WTC11 (cell line): ENCODE data around the gene SLC19A2. TPM values are rescaled to one million over a fixed set of nuclear protein-coding genes. Genes with fewer than 3 reads are reported as not detected.
A peak's percentile ranks its signal among the peaks of the same experiment; 100 is the strongest.

Source experiments
- ATAC-seq: fragments of 200-7000 bp; cut with Tn5 transposase; 2 replicates; pipeline ENCODE4 v1.10.0; 2021; ENCODE audit warnings: mild to moderate bottlenecking, moderate library complexity
- CTCF ChIA-PET: fragments of 300-600 bp; sonication (Branson Sonifier 250); formaldehyde crosslinking; loops from one replicate; lab custom pipeline; 2021; ENCODE audit warnings: antibody characterized with exemption; lab: Charles Lee
- POLR2A ChIA-PET: fragments of 350-600 bp; sonication (Branson Sonifier 250); formaldehyde crosslinking; loops from one replicate; lab custom pipeline; 2021; ENCODE audit warnings: antibody characterized with exemption; lab: Charles Lee
- DNase-seq: peaks from one replicate; pipeline ENCODE4 v3.0.0; 2021; ENCODE audit warnings: low spot score
- H3K27ac Mint-ChIP-seq: 2 replicates; pipeline ENCODE4 v1.8.0; 2021; ENCODE audit warnings: mixed read lengths
- H3K27me3 Mint-ChIP-seq: 2 replicates; pipeline ENCODE4 v1.8.0; 2021; ENCODE audit warnings: low read depth, mild to moderate bottlenecking, moderate library complexity, mixed read lengths
- H3K36me3 Mint-ChIP-seq: 2 replicates; pipeline ENCODE4 v1.8.0; 2021; ENCODE audit warnings: mixed read lengths
- H3K4me1 Mint-ChIP-seq: 2 replicates; pipeline ENCODE4 v1.8.0; 2022; ENCODE audit warnings: mixed read lengths
- H3K4me3 Mint-ChIP-seq: 2 replicates; pipeline ENCODE4 v1.8.0; 2021; ENCODE audit warnings: mild to moderate bottlenecking, moderate library complexity, mixed read lengths
- H3K9me3 Mint-ChIP-seq: 2 replicates; pipeline ENCODE4 v1.8.0; 2021; ENCODE audit warnings: mixed read lengths
- CREM ChIP-seq: sonication (generic); formaldehyde crosslinking; IDR thresholded peaks from 2 replicates; pipeline ENCODE4 v1.8.1; 2022; ENCODE audit warnings: mild to moderate bottlenecking, missing genetic modification reagents, moderate library complexity
- GTF2I ChIP-seq: fragments of 250-450 bp; sonication (Bioruptor Pico); conservative IDR thresholded peaks from 2 replicates; pipeline ENCODE4 v1.4.0; 2021; ENCODE audit warnings: mild to moderate bottlenecking
- JAZF1 ChIP-seq: fragments of 250-450 bp; sonication (Bioruptor Pico); IDR thresholded peaks from 2 replicates; pipeline ENCODE4 v1.9.0; 2021; ENCODE audit warnings: moderate library complexity, mild to moderate bottlenecking, inconsistent platforms
- JUN ChIP-seq: sonication (generic); formaldehyde crosslinking; IDR thresholded peaks from 2 replicates; pipeline ENCODE4 v1.8.0; 2023; ENCODE audit warnings: mild to moderate bottlenecking, missing genetic modification reagents
- NR1H2 ChIP-seq: sonication (generic); formaldehyde crosslinking; IDR thresholded peaks from 2 replicates; pipeline ENCODE4 v1.9.0; 2021; ENCODE audit warnings: mild to moderate bottlenecking, moderate library complexity, missing genetic modification reagents
- NR3C1 ChIP-seq: sonication (generic); formaldehyde crosslinking; conservative IDR thresholded peaks from 2 replicates; pipeline ENCODE4 v1.8.1; 2023; ENCODE audit warnings: low read depth, mild to moderate bottlenecking, missing genetic modification reagents
- SMAD4 ChIP-seq: sonication (generic); formaldehyde crosslinking; IDR thresholded peaks from 2 replicates; pipeline ENCODE4 v1.8.0; 2022; ENCODE audit warnings: mild to moderate bottlenecking, missing genetic modification reagents
- TCF7 ChIP-seq: sonication (generic); formaldehyde crosslinking; IDR thresholded peaks from 2 replicates; pipeline ENCODE4 v1.8.0; 2022; ENCODE audit warnings: mild to moderate bottlenecking, low read depth, missing genetic modification reagents, moderate library complexity
- ZNF317 ChIP-seq: sonication (generic); formaldehyde crosslinking; IDR thresholded peaks from 2 replicates; pipeline ENCODE4 v1.8.1; 2023; ENCODE audit warnings: low read depth, mild to moderate bottlenecking, moderate library complexity, missing genetic modification reagents, borderline replicate concordance
- ZNF396 ChIP-seq: fragments of 250-450 bp; sonication (Bioruptor Pico); IDR thresholded peaks from 2 replicates; pipeline ENCODE4 v1.8.0; 2021; ENCODE audit warnings: mild to moderate bottlenecking, moderate library complexity, borderline replicate concordance
- ZNF671 ChIP-seq: fragments of 250-450 bp; sonication (Bioruptor Pico); IDR thresholded peaks from 2 replicates; pipeline ENCODE4 v1.8.0; 2021; ENCODE audit warnings: mild to moderate bottlenecking
- total RNA-seq: library from RNA; stranded (reverse); gene quantifications from 3 replicates; pipeline ENCODE4 v1.2.3, GENCODE V29; 2021
- TF ChIP-seq, protein P1 (sequence below): fragments of 250-450 bp; sonication (Bioruptor Pico); IDR thresholded peaks from 2 replicates; pipeline ENCODE4 v1.9.0; 2021; ENCODE audit warnings: mild to moderate bottlenecking, borderline replicate concordance
- TF ChIP-seq, protein P2 (sequence below): sonication (generic); formaldehyde crosslinking; IDR thresholded peaks from 2 replicates; pipeline ENCODE4 v1.8.1; 2023; ENCODE audit warnings: mild to moderate bottlenecking, missing genetic modification reagents, moderate library complexity
- TF ChIP-seq, protein P3 (sequence below): sonication (generic); formaldehyde crosslinking; IDR thresholded peaks from 2 replicates; pipeline ENCODE4 v1.8.1; 2023; ENCODE audit warnings: mild to moderate bottlenecking, missing genetic modification reagents, moderate library complexity
- TF ChIP-seq, protein P4 (sequence below): sonication (generic); formaldehyde crosslinking; IDR thresholded peaks from 2 replicates; pipeline ENCODE4 v1.8.0; 2023; ENCODE audit warnings: missing genetic modification reagents, mild to moderate bottlenecking, borderline replicate concordance
- TF ChIP-seq, protein P5 (sequence below): sonication (generic); formaldehyde crosslinking; IDR thresholded peaks from 2 replicates; pipeline ENCODE4 v1.8.1; 2022; ENCODE audit warnings: low read depth, missing genetic modification reagents, borderline replicate concordance
- TF ChIP-seq, protein P6 (sequence below): sonication (generic); formaldehyde crosslinking; IDR thresholded peaks from 2 replicates; pipeline ENCODE4 v1.8.0; 2022; ENCODE audit warnings: mild to moderate bottlenecking, missing genetic modification reagents
- TF ChIP-seq, protein P7 (sequence below): sonication (generic); formaldehyde crosslinking; conservative IDR thresholded peaks from 2 replicates; pipeline ENCODE4 v1.8.1; 2023; ENCODE audit warnings: mild to moderate bottlenecking, low read depth, missing genetic modification reagents, moderate library complexity

Gene SLC19A2
- total RNA-seq, 1 experiment from 2014 or later: 15.8 TPM

DNA sequence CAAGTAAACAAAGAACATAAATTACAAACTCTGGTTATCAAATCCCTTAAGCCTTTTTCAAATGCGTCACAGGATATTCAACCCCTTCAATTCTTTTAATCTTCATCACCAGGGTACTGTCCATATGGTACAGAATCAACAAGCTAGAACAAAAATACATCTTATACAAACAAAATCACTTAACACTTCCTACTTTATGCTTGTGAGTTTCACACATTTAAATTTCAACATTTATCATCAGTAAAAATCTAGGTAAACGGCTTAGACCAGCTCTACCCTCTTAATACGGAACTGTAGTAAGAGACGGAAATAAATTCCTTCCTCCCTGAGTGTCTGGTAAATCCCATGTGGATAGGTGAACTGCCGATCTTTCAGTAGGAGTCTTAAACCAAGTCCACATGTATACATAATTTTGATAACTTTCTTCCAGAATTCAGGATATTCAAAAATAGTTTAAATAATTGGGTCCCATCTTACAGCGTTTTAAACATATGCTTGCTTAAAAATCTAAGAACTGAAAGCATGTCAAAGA, 59.5 kb downstream of the SLC19A2 start:
- TF ChIP-seq, protein P1, sequence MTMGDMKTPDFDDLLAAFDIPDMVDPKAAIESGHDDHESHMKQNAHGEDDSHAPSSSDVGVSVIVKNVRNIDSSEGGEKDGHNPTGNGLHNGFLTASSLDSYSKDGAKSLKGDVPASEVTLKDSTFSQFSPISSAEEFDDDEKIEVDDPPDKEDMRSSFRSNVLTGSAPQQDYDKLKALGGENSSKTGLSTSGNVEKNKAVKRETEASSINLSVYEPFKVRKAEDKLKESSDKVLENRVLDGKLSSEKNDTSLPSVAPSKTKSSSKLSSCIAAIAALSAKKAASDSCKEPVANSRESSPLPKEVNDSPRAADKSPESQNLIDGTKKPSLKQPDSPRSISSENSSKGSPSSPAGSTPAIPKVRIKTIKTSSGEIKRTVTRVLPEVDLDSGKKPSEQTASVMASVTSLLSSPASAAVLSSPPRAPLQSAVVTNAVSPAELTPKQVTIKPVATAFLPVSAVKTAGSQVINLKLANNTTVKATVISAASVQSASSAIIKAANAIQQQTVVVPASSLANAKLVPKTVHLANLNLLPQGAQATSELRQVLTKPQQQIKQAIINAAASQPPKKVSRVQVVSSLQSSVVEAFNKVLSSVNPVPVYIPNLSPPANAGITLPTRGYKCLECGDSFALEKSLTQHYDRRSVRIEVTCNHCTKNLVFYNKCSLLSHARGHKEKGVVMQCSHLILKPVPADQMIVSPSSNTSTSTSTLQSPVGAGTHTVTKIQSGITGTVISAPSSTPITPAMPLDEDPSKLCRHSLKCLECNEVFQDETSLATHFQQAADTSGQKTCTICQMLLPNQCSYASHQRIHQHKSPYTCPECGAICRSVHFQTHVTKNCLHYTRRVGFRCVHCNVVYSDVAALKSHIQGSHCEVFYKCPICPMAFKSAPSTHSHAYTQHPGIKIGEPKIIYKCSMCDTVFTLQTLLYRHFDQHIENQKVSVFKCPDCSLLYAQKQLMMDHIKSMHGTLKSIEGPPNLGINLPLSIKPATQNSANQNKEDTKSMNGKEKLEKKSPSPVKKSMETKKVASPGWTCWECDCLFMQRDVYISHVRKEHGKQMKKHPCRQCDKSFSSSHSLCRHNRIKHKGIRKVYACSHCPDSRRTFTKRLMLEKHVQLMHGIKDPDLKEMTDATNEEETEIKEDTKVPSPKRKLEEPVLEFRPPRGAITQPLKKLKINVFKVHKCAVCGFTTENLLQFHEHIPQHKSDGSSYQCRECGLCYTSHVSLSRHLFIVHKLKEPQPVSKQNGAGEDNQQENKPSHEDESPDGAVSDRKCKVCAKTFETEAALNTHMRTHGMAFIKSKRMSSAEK (CRISPR knock-in tag): no peak
- no peak for TF ChIP-seq SMAD4 (CRISPR knock-in tag)
- TF ChIP-seq, protein P2, sequence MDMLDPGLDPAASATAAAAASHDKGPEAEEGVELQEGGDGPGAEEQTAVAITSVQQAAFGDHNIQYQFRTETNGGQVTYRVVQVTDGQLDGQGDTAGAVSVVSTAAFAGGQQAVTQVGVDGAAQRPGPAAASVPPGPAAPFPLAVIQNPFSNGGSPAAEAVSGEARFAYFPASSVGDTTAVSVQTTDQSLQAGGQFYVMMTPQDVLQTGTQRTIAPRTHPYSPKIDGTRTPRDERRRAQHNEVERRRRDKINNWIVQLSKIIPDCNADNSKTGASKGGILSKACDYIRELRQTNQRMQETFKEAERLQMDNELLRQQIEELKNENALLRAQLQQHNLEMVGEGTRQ (CRISPR knock-in tag): no peak
- no peak for TF ChIP-seq ZNF396 (CRISPR knock-in tag)
- TF ChIP-seq, protein P3, sequence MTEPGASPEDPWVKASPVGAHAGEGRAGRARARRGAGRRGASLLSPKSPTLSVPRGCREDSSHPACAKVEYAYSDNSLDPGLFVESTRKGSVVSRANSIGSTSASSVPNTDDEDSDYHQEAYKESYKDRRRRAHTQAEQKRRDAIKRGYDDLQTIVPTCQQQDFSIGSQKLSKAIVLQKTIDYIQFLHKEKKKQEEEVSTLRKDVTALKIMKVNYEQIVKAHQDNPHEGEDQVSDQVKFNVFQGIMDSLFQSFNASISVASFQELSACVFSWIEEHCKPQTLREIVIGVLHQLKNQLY (CRISPR knock-in tag): no peak
- TF ChIP-seq, protein P4, sequence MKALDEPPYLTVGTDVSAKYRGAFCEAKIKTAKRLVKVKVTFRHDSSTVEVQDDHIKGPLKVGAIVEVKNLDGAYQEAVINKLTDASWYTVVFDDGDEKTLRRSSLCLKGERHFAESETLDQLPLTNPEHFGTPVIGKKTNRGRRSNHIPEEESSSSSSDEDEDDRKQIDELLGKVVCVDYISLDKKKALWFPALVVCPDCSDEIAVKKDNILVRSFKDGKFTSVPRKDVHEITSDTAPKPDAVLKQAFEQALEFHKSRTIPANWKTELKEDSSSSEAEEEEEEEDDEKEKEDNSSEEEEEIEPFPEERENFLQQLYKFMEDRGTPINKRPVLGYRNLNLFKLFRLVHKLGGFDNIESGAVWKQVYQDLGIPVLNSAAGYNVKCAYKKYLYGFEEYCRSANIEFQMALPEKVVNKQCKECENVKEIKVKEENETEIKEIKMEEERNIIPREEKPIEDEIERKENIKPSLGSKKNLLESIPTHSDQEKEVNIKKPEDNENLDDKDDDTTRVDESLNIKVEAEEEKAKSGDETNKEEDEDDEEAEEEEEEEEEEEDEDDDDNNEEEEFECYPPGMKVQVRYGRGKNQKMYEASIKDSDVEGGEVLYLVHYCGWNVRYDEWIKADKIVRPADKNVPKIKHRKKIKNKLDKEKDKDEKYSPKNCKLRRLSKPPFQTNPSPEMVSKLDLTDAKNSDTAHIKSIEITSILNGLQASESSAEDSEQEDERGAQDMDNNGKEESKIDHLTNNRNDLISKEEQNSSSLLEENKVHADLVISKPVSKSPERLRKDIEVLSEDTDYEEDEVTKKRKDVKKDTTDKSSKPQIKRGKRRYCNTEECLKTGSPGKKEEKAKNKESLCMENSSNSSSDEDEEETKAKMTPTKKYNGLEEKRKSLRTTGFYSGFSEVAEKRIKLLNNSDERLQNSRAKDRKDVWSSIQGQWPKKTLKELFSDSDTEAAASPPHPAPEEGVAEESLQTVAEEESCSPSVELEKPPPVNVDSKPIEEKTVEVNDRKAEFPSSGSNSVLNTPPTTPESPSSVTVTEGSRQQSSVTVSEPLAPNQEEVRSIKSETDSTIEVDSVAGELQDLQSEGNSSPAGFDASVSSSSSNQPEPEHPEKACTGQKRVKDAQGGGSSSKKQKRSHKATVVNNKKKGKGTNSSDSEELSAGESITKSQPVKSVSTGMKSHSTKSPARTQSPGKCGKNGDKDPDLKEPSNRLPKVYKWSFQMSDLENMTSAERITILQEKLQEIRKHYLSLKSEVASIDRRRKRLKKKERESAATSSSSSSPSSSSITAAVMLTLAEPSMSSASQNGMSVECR (CRISPR knock-in tag): no peak
- no peak for TF ChIP-seq GTF2I (CRISPR knock-in tag)
- TF ChIP-seq ZNF317: no peak
- TF ChIP-seq CREM (CRISPR knock-in tag): no peak
- Mint-ChIP-seq H3K36me3 (no peaks in the 10 kb centered on the region), H3K27ac (no peak overlapping the region), H3K27me3 (peaks cover 36% of the 10 kb centered on the region), H3K9me3 (no peaks in the 10 kb centered on the region), H3K4me1 (peaks cover 11% of the 10 kb centered on the region), H3K4me3 (peak overlapping the region; percentile 95)
- no peak for DNase-seq
- ATAC-seq: no peak
- ChIA-PET POLR2A (interaction anchor here (1.4 kb wide), 1 partner anchor 60 kb away, joined by 7 read pairs; the partner anchor contains the start of gene SLC19A2), CTCF (interaction anchor here (0.6 to 1.3 kb wide), 3 partner anchors 78 to 823 kb away, joined by 3 to 4 read pairs (median 3); no protein-coding TSS in a partner anchor)

DNA sequence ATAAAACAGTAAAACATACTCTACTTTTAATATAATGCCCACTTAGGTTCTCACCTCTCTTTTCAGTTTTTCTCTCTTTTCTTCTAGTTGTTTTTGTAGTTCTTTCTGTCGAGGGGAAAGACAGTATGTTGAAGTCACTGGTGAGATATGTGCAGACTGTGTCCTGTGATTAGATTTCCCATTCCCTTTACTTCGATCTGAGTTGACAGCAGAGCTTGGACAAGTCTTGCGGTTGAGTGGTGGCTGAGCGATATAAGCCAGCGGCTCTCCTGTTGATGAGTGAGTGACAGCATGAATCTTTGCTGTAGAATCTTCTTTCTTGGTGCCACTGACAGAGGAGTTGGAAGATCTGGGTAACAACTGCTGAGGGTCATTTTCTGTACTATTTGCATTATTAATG, 64.4 kb downstream of the SLC19A2 start:
- DNase-seq (no peak), ATAC-seq (no peak)
- ChIA-PET CTCF (no interaction called here), POLR2A (no interaction called here)
- Mint-ChIP-seq H3K4me3 (no peak overlapping the region), H3K27ac (no peak overlapping the region), H3K36me3 (no peaks in the 10 kb centered on the region), H3K9me3 (no peaks in the 10 kb centered on the region), H3K27me3 (no peaks in the 10 kb centered on the region), H3K4me1 (peaks cover 2% of the 10 kb centered on the region)
- TF ChIP-seq JAZF1 (CRISPR knock-in tag) (no peak), ZNF671 (CRISPR knock-in tag) (no peak), NR3C1 (CRISPR knock-in tag) (no peak), JUN (no peak), NR1H2 (CRISPR knock-in tag) (no peak), TCF7 (CRISPR knock-in tag) (no peak)
- TF ChIP-seq, protein P5, sequence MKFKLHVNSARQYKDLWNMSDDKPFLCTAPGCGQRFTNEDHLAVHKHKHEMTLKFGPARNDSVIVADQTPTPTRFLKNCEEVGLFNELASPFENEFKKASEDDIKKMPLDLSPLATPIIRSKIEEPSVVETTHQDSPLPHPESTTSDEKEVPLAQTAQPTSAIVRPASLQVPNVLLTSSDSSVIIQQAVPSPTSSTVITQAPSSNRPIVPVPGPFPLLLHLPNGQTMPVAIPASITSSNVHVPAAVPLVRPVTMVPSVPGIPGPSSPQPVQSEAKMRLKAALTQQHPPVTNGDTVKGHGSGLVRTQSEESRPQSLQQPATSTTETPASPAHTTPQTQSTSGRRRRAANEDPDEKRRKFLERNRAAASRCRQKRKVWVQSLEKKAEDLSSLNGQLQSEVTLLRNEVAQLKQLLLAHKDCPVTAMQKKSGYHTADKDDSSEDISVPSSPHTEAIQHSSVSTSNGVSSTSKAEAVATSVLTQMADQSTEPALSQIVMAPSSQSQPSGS (CRISPR knock-in tag): no peak
- TF ChIP-seq, protein P6, sequence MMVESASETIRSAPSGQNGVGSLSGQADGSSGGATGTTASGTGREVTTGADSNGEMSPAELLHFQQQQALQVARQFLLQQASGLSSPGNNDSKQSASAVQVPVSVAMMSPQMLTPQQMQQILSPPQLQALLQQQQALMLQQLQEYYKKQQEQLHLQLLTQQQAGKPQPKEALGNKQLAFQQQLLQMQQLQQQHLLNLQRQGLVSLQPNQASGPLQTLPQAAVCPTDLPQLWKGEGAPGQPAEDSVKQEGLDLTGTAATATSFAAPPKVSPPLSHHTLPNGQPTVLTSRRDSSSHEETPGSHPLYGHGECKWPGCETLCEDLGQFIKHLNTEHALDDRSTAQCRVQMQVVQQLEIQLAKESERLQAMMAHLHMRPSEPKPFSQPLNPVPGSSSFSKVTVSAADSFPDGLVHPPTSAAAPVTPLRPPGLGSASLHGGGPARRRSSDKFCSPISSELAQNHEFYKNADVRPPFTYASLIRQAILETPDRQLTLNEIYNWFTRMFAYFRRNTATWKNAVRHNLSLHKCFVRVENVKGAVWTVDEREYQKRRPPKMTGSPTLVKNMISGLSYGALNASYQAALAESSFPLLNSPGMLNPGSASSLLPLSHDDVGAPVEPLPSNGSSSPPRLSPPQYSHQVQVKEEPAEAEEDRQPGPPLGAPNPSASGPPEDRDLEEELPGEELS: no peak
- TF ChIP-seq, protein P7, sequence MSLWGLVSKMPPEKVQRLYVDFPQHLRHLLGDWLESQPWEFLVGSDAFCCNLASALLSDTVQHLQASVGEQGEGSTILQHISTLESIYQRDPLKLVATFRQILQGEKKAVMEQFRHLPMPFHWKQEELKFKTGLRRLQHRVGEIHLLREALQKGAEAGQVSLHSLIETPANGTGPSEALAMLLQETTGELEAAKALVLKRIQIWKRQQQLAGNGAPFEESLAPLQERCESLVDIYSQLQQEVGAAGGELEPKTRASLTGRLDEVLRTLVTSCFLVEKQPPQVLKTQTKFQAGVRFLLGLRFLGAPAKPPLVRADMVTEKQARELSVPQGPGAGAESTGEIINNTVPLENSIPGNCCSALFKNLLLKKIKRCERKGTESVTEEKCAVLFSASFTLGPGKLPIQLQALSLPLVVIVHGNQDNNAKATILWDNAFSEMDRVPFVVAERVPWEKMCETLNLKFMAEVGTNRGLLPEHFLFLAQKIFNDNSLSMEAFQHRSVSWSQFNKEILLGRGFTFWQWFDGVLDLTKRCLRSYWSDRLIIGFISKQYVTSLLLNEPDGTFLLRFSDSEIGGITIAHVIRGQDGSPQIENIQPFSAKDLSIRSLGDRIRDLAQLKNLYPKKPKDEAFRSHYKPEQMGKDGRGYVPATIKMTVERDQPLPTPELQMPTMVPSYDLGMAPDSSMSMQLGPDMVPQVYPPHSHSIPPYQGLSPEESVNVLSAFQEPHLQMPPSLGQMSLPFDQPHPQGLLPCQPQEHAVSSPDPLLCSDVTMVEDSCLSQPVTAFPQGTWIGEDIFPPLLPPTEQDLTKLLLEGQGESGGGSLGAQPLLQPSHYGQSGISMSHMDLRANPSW (CRISPR knock-in tag): no peak
